Measurements from ENCODE around the gene DNAJB13.

GRCh38 chr11:74007691-74008372, 57.0 kb downstream of the DNAJB13 start:
- TF ChIP-seq, protein P1, sequence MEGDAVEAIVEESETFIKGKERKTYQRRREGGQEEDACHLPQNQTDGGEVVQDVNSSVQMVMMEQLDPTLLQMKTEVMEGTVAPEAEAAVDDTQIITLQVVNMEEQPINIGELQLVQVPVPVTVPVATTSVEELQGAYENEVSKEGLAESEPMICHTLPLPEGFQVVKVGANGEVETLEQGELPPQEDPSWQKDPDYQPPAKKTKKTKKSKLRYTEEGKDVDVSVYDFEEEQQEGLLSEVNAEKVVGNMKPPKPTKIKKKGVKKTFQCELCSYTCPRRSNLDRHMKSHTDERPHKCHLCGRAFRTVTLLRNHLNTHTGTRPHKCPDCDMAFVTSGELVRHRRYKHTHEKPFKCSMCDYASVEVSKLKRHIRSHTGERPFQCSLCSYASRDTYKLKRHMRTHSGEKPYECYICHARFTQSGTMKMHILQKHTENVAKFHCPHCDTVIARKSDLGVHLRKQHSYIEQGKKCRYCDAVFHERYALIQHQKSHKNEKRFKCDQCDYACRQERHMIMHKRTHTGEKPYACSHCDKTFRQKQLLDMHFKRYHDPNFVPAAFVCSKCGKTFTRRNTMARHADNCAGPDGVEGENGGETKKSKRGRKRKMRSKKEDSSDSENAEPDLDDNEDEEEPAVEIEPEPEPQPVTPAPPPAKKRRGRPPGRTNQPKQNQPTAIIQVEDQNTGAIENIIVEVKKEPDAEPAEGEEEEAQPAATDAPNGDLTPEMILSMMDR (IDR thresholded peaks at IDR 0.05) = no peak
- TF ChIP-seq POLR2A (IDR thresholded peaks at IDR 0.05) = no peak
